K562 (cell line): ENCODE data around the gene NAA40. TPM values are rescaled to one million over a fixed set of nuclear protein-coding genes. Genes with fewer than 3 reads are reported as not detected.

Experiments used
- ATAC-seq: fragments of 200-7000 bp; cut with Tn5 transposase; 3 replicates; pipeline ENCODE4 v1.9.1; 2020; ENCODE audit warnings: moderate library complexity
- BruUV-seq: library from RNA; stranded (reverse); fragments of 400-500 nt; replicated peaks from 2 replicates; lab custom pipeline; 2021; lab: Mats Ljungman, UMichigan
- CTCF ChIA-PET: fragments of 300-600 bp; formaldehyde crosslinking; extraction: SDS; loops from one replicate; lab custom pipeline; 2021; ENCODE audit warnings: low intra/inter-chr PET ratio; lab: Yijun Ruan, JAX
- POLR2A ChIA-PET: fragments of 300-600, 350-650 bp; sonication (Branson Sonifier 250); formaldehyde crosslinking; extraction: SDS; loops from one replicate; lab custom pipeline; 2021; ENCODE audit warnings: antibody characterized with exemption, inconsistent platforms; lab: Yijun Ruan, JAX
- DNase-seq, 4 experiments: peaks; one replicate each; pipeline versions ENCODE4 v3.0.0 to v3.0.0-alpha.2; 2011 to 2018; ENCODE audit warnings: low spot score in 3 of 4, mixed read lengths in 3 of 4; ENCODE audit errors: extremely low read depth in 1 of 4
- FAIRE-seq: peaks from 2 replicates; lab custom pipeline; 2011; peaks lifted over from hg19 to GRCh38; lab: Jason Lieb, UNC
- H2AFZ ChIP-seq: 2 replicates; pipeline ENCODE4 v1.6.0; 2011; ENCODE audit warnings: low read depth, low read length, control low read depth, inconsistent platforms
- H3K27ac ChIP-seq: fragments of 200-600 bp; 3 replicates; pipeline ENCODE4 v1.8.0; 2011; ENCODE audit warnings: low read depth, mild to moderate bottlenecking, control low read depth, inconsistent platforms, low read length, moderate library complexity, mixed read lengths; ENCODE audit errors: extremely low read depth
- H3K27me3 ChIP-seq, 2 experiments: fragments of 300-600 bp in 1 of 2; 2 replicates in 1 of 2; 3 replicates in 1 of 2; pipeline versions ENCODE4 v1.6.0 to v1.8.0; 2011; ENCODE audit warnings: inconsistent platforms in 2 of 2, low read length in 2 of 2, mild to moderate bottlenecking in 1 of 2, mixed read lengths in 1 of 2, moderate library complexity in 1 of 2; ENCODE audit not compliant: control insufficient read depth in 2 of 2, insufficient read depth in 2 of 2
- H3K36me3 ChIP-seq: fragments of 300-600 bp; 3 replicates; pipeline ENCODE4 v1.8.0; 2011; ENCODE audit warnings: mild to moderate bottlenecking, low read length, inconsistent platforms; ENCODE audit not compliant: control insufficient read depth, insufficient read depth
- H3K4me1 ChIP-seq, 2 experiments: fragments of 200-600 bp in 1 of 2; replicated peaks in 1 of 2; 2 replicates in 1 of 2; 3 replicates in 1 of 2; pipeline versions ENCODE4 v1.5.1 to v1.8.0; 2011; ENCODE audit warnings: inconsistent platforms in 2 of 2, low read length in 2 of 2, mild to moderate bottlenecking in 1 of 2, mixed read lengths in 1 of 2, moderate library complexity in 1 of 2; ENCODE audit not compliant: control insufficient read depth in 2 of 2, insufficient read depth in 2 of 2
- H3K4me2 ChIP-seq: 2 replicates; pipeline ENCODE4 v1.6.1; 2011; ENCODE audit warnings: low read length, control low read depth, inconsistent platforms, mixed read lengths; ENCODE audit not compliant: insufficient read depth
- H3K4me3 ChIP-seq: fragments of 200-600 bp; sonication (generic), shearing (Covaris generic); 2 replicates; pipeline ENCODE4 v1.5.1; 2016; ENCODE audit warnings: control low read depth, inconsistent platforms
- H3K79me2 ChIP-seq: fragments of 200-600 bp; 3 replicates; pipeline ENCODE4 v1.8.0; 2011; ENCODE audit warnings: low read length, inconsistent platforms; ENCODE audit not compliant: control insufficient read depth, insufficient read depth
- H3K9ac ChIP-seq, 2 experiments: 2 replicates each; pipeline versions ENCODE4 v1.6.0 to v1.6.1; 2011; ENCODE audit warnings: low read depth in 2 of 2, low read length in 2 of 2, control low read depth in 1 of 2, inconsistent platforms in 1 of 2, mild to moderate bottlenecking in 1 of 2, mixed read lengths in 1 of 2; ENCODE audit not compliant: insufficient read depth in 1 of 2
- H3K9me1 ChIP-seq: one replicate; pipeline ENCODE4 v1.6.0; 2011; ENCODE audit warnings: inconsistent platforms, mild to moderate bottlenecking, low read length, moderate library complexity; ENCODE audit not compliant: control insufficient read depth, insufficient read depth
- H3K9me3 ChIP-seq: replicated peaks from 2 replicates; pipeline ENCODE4 v1.5.1; 2011; ENCODE audit warnings: low read depth, low read length, inconsistent platforms; ENCODE audit not compliant: control insufficient read depth, insufficient read depth
- H4K20me1 ChIP-seq: replicated peaks from 2 replicates; pipeline ENCODE4 v1.6.1; 2011; ENCODE audit warnings: low read length, inconsistent platforms, mixed read lengths; ENCODE audit not compliant: control insufficient read depth, insufficient read depth
- ASH1L ChIP-seq: fragments of 450-650 bp; IDR thresholded peaks from 2 replicates; pipeline ENCODE4 v1.6.1; 2018; ENCODE audit warnings: borderline replicate concordance, mild to moderate bottlenecking, low read depth; ENCODE audit not compliant: partially characterized antibody
- CREB3 ChIP-seq: fragments of 450-650 bp; conservative IDR thresholded peaks from 2 replicates; pipeline ENCODE4 v1.6.1; 2016; ENCODE audit warnings: missing genetic modification characterization, low read depth, mild to moderate bottlenecking, missing compliant biosample characterization, moderate library complexity
- ELF4 ChIP-seq: fragments of 450-650 bp; formaldehyde crosslinking; IDR thresholded peaks from 2 replicates; pipeline ENCODE4 v1.4.0; 2022; ENCODE audit warnings: missing genetic modification characterization
- ILK ChIP-seq: fragments of 450-650 bp; IDR thresholded peaks from 2 replicates; pipeline ENCODE4 v1.6.1; 2016; ENCODE audit warnings: missing genetic modification characterization, low read depth, mild to moderate bottlenecking, missing compliant biosample characterization, moderate library complexity, borderline replicate concordance
- KDM2B ChIP-seq: fragments of 250-450 bp; sonication (Bioruptor Pico); IDR thresholded peaks from 2 replicates; pipeline ENCODE4 v1.8.0; 2021; ENCODE audit warnings: mild to moderate bottlenecking, moderate library complexity
- ZFP91 ChIP-seq: sonication (generic); formaldehyde crosslinking; IDR thresholded peaks from 2 replicates; pipeline ENCODE4 v1.8.0; 2022; ENCODE audit warnings: mild to moderate bottlenecking, missing genetic modification reagents
- ZNF253 ChIP-seq: fragments of 250-450 bp; sonication (Bioruptor Pico); conservative IDR thresholded peaks from 2 replicates; pipeline ENCODE4 v1.6.1; 2021; ENCODE audit warnings: mild to moderate bottlenecking
- ZNF699 ChIP-seq: fragments of 250-450 bp; sonication (Bioruptor Pico); IDR thresholded peaks from 2 replicates; pipeline ENCODE4 v1.8.0; 2021; ENCODE audit warnings: mild to moderate bottlenecking, moderate library complexity; ENCODE audit not compliant: insufficient replicate concordance
- WGBS: fragments of 100-300 bp; shearing (Covaris generic); methylation state at CpG from one replicate; pipeline ENCODE4 v1.1.6; 2016; ENCODE audit warnings: low coverage, mixed read lengths; ENCODE audit not compliant: insufficient coverage; ENCODE audit errors: missing lambda C conversion rate; 5-methylcytosine and 5-hydroxymethylcytosine counted together
- in situ Hi-C: fragments of 300-500 bp; cut with MboI; formaldehyde crosslinking; loops from 4 replicates; pipeline ENCODE4 v1.15.0; 2018; ENCODE audit warnings: inconsistent platforms, mixed read lengths
- intact Hi-C: fragments of 100-400 bp; cut with micrococcal nuclease; formaldehyde crosslinking; loops from 2 replicates; pipeline ENCODE4 v1.14.2; 2022
- polyA plus RNA-seq, 8 experiments: library from polyadenylated mRNA; depleted of rRNA in 4 of 8; stranded (reverse) in 5 of 8; unstranded in 3 of 8; fragments of >200 nt; fragmentation: Nextera tagmentation in 2 of 8; fragmentation: Illumina TruSeq in 1 of 8; extraction: Ambion mirVana in 2 of 8; extraction: Trizol in 1 of 8; gene quantifications; 2 replicates each; pipeline versions ENCODE4 v1.2.1 to v1.2.3, GENCODE V29; 2011 to 2014; ENCODE audit warnings: inconsistent platforms in 1 of 8, missing spikeins in 1 of 8
- total RNA-seq, 7 experiments: library from RNA; depleted of rRNA in 6 of 7; stranded (reverse); fragments of >200 nt in 6 of 7; fragmentation: Illumina TruSeq in 2 of 7; extraction: Trizol in 2 of 7; gene quantifications; 2 replicates each; pipeline versions ENCODE4 v1.2.1 to v1.2.3, GENCODE V29; 2011 to 2021; ENCODE audit warnings: low replicate concordance in 1 of 7
- TF ChIP-seq, protein P1 (sequence below): sonication (generic); formaldehyde crosslinking; IDR thresholded peaks from 2 replicates; pipeline ENCODE4 v1.8.1; 2023; ENCODE audit warnings: mild to moderate bottlenecking, missing genetic modification reagents
- TF ChIP-seq, protein P2 (sequence below): fragments of 250-450 bp; sonication (Bioruptor Pico); IDR thresholded peaks from 2 replicates; pipeline ENCODE4 v1.8.0; 2021; ENCODE audit warnings: moderate library complexity, mild to moderate bottlenecking, inconsistent platforms
- TF ChIP-seq, protein P3 (sequence below): sonication (generic); formaldehyde crosslinking; IDR thresholded peaks from 2 replicates; pipeline ENCODE4 v1.8.1; 2023; ENCODE audit warnings: missing genetic modification reagents, mild to moderate bottlenecking, borderline replicate concordance

Gene NAA40
- total and polyA plus RNA-seq, 9 of the 15 experiments (the other 6 are each of a cell fraction or from before 2014, with no cell fraction given), result 6.2 to 39.0 (median 23.1) TPM

DNA sequence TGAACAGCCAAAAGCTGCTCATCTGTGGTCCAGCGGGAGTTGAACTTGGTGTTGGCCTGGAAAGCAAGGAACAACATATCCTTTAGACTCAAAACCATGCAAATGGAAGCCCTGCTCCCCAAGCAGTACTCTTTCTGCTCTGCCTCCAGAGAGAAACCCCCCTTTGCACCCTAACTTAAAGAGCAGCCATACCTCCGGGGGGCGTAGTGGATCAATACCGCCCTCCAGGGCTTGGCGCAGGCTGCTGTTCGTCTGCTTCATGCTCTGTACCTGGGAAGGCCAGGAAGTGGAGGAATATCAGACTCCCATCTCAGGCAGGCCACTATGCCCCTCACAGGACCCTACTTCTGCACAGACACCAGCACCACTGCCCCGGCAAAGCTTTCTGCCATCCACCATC lies 26.1 kb upstream of the NAA40 start:
- POLR2A ChIA-PET, result interaction anchor here (0.5 to 1.2 kb wide), 4 partner anchors 14 to 124 kb away, joined by 3 to 4 read pairs (median 3); partner anchors contain the start of gene MARK2
- TF ChIP-seq, protein P1, sequence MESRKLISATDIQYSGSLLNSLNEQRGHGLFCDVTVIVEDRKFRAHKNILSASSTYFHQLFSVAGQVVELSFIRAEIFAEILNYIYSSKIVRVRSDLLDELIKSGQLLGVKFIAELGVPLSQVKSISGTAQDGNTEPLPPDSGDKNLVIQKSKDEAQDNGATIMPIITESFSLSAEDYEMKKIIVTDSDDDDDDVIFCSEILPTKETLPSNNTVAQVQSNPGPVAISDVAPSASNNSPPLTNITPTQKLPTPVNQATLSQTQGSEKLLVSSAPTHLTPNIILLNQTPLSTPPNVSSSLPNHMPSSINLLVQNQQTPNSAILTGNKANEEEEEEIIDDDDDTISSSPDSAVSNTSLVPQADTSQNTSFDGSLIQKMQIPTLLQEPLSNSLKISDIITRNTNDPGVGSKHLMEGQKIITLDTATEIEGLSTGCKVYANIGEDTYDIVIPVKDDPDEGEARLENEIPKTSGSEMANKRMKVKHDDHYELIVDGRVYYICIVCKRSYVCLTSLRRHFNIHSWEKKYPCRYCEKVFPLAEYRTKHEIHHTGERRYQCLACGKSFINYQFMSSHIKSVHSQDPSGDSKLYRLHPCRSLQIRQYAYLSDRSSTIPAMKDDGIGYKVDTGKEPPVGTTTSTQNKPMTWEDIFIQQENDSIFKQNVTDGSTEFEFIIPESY (CRISPR knock-in tag), result peak; percentile 87
- TF ChIP-seq ELF4 (CRISPR knock-in tag) (no peak), ZNF253 (CRISPR knock-in tag) (no peak), CREB3 (tag) (no peak), ILK (tag) (no peak), ZNF699 (CRISPR knock-in tag) (no peak), ASH1L (no peak), KDM2B (no peak), ZFP91 (CRISPR knock-in tag) (no peak)
- TF ChIP-seq, protein P2, sequence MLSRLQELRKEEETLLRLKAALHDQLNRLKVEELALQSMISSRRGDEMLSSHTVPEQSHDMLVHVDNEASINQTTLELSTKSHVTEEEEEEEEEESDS, result no peak
- TF ChIP-seq, protein P3, sequence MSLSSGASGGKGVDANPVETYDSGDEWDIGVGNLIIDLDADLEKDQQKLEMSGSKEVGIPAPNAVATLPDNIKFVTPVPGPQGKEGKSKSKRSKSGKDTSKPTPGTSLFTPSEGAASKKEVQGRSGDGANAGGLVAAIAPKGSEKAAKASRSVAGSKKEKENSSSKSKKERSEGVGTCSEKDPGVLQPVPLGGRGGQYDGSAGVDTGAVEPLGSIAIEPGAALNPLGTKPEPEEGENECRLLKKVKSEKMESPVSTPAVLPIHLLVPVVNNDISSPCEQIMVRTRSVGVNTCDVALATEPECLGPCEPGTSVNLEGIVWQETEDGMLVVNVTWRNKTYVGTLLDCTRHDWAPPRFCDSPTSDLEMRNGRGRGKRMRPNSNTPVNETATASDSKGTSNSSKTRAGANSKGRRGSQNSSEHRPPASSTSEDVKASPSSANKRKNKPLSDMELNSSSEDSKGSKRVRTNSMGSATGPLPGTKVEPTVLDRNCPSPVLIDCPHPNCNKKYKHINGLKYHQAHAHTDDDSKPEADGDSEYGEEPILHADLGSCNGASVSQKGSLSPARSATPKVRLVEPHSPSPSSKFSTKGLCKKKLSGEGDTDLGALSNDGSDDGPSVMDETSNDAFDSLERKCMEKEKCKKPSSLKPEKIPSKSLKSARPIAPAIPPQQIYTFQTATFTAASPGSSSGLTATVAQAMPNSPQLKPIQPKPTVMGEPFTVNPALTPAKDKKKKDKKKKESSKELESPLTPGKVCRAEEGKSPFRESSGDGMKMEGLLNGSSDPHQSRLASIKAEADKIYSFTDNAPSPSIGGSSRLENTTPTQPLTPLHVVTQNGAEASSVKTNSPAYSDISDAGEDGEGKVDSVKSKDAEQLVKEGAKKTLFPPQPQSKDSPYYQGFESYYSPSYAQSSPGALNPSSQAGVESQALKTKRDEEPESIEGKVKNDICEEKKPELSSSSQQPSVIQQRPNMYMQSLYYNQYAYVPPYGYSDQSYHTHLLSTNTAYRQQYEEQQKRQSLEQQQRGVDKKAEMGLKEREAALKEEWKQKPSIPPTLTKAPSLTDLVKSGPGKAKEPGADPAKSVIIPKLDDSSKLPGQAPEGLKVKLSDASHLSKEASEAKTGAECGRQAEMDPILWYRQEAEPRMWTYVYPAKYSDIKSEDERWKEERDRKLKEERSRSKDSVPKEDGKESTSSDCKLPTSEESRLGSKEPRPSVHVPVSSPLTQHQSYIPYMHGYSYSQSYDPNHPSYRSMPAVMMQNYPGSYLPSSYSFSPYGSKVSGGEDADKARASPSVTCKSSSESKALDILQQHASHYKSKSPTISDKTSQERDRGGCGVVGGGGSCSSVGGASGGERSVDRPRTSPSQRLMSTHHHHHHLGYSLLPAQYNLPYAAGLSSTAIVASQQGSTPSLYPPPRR, result no peak

More for the DNA sequence above, 26.1 kb upstream of the NAA40 start:
- 74% methylated on average over 6 of the region's 7 CpGs for WGBS
- FAIRE-seq, result no peak
- DNase-seq, result no peak
- no peak for ATAC-seq
- intact Hi-C loops (no loop called here), in situ Hi-C loops (no loop called here)
- Histone ChIP-seq H4K20me1 (no peaks in the 10 kb centered on the region), H3K36me3 (peaks cover 26% of the 10 kb centered on the region; the same call in 1 of the 3 replicates), H3K27me3 (no peaks in the 10 kb centered on the region), H3K4me2 (no peak overlapping the region), H3K9ac (no peak overlapping the region), H3K27ac (no peak overlapping the region), H3K79me2 (no peaks in the 10 kb centered on the region), H3K9me1 (no peaks in the 10 kb centered on the region), H3K9me3 (no peaks in the 10 kb centered on the region), H2AFZ (no peak overlapping the region), H3K4me1 (peaks cover 12 to 57% of the 10 kb centered on the region in 2 experiments), H3K4me3 (no peak overlapping the region)
- BruUV-seq, result no TSS peak
- CTCF ChIA-PET, result no interaction called here
